ENCODE data around the gene NUP160.

- TF ChIP-seq CTCF (IDR thresholded peaks at IDR 0.05) = no peak
- no peak for TF ChIP-seq POLR2A (IDR thresholded peaks at IDR 0.05)
These were observed 12.4 kb upstream of the NUP160 start for GRCh38 chr11:47860536-47860935.
